IMR-90 (cell line): ENCODE data around the gene B4GALT1. TPM values are rescaled to one million over a fixed set of nuclear protein-coding genes. Genes with fewer than 3 reads are reported as not detected.
A peak's percentile ranks its signal among the peaks of the same experiment; 100 is the strongest.
"Not testable (repeated sequence)": the region's sequence is repeated elsewhere in the genome, so short reads cannot be mapped to it uniquely, and the experiment has no call there.

Source experiments
- ATAC-seq: fragments of 200-7000 bp; cut with Tn5 transposase; 2 replicates; pipeline ENCODE4 v1.9.1; 2020; ENCODE audit warnings: low read depth, mild to moderate bottlenecking, moderate library complexity
- BruUV-seq: library from RNA; stranded (reverse); fragments of 400-500 nt; replicated peaks from 2 replicates; lab custom pipeline; 2021; lab: Mats Ljungman, UMichigan
- CTCF ChIA-PET: fragments of 300-600 bp; formaldehyde crosslinking; extraction: SDS; loops from one replicate; lab custom pipeline; 2021; ENCODE audit warnings: antibody characterized with exemption; lab: Yijun Ruan, JAX
- POLR2A ChIA-PET: fragments of 300-600 bp; sonication (Branson Sonifier 250); formaldehyde crosslinking; loops from one replicate; lab custom pipeline; 2022; ENCODE audit warnings: antibody characterized with exemption; ENCODE audit not compliant: unreplicated experiment; lab: Charles Lee
- DNase-seq: peaks from one replicate; pipeline ENCODE4 v3.0.0; 2013
- H2AFZ ChIP-seq: replicated peaks from 2 replicates; pipeline ENCODE3; 2013; ENCODE audit warnings: low read length, mild to moderate bottlenecking; ENCODE audit not compliant: poor library complexity
- H2AK5ac ChIP-seq: 2 replicates; pipeline ENCODE4 v1.6.1; 2013; ENCODE audit warnings: low read depth, low read length, inconsistent platforms
- H2AK9ac ChIP-seq: replicated peaks from 2 replicates; pipeline ENCODE3; 2013; ENCODE audit warnings: mild to moderate bottlenecking, low read depth, low read length, moderate library complexity; ENCODE audit not compliant: poor library complexity
- H2BK120ac ChIP-seq: 2 replicates; pipeline ENCODE4 v1.6.1; 2013; ENCODE audit warnings: low read depth, low read length, inconsistent platforms
- H2BK15ac ChIP-seq: 3 replicates; pipeline ENCODE4 v1.6.1; 2013; ENCODE audit warnings: low read depth, low read length, inconsistent platforms
- H2BK20ac ChIP-seq: 2 replicates; pipeline ENCODE4 v1.6.1; 2013; ENCODE audit warnings: low read depth, mild to moderate bottlenecking, inconsistent platforms, low read length, moderate library complexity
- H2BK5ac ChIP-seq: 2 replicates; pipeline ENCODE4 v1.6.1; 2013; ENCODE audit warnings: mild to moderate bottlenecking, low read depth, low read length, inconsistent platforms; ENCODE audit not compliant: poor library complexity, severe bottlenecking
- H3K14ac ChIP-seq: replicated peaks from 2 replicates; pipeline ENCODE4 v1.6.1; 2013; ENCODE audit warnings: low read depth, low read length, inconsistent platforms
- H3K18ac ChIP-seq: 2 replicates; pipeline ENCODE4 v1.6.1; 2013; ENCODE audit warnings: low read depth, low read length, control low read depth
- H3K23ac ChIP-seq: 2 replicates; pipeline ENCODE4 v1.6.1; 2013; ENCODE audit warnings: low read depth, low read length, inconsistent platforms
- H3K27ac ChIP-seq: 2 replicates; pipeline ENCODE4 v1.5.1; 2013; ENCODE audit warnings: mild to moderate bottlenecking, control low read depth, low read length; ENCODE audit not compliant: insufficient read depth
- H3K27me3 ChIP-seq: 2 replicates; pipeline ENCODE4 v1.6.1; 2013; ENCODE audit warnings: low read length; ENCODE audit not compliant: control insufficient read depth, insufficient read depth
- H3K36me3 ChIP-seq: 2 replicates; pipeline ENCODE4 v1.6.1; 2013; ENCODE audit warnings: low read length, mixed read lengths; ENCODE audit not compliant: control insufficient read depth, insufficient read depth
- H3K4ac ChIP-seq: 2 replicates; pipeline ENCODE4 v1.6.1; 2013; ENCODE audit warnings: low read depth, low read length, inconsistent platforms
- H3K4me1 ChIP-seq: 2 replicates; pipeline ENCODE4 v1.6.1; 2013; ENCODE audit warnings: low read length, mixed read lengths; ENCODE audit not compliant: control insufficient read depth, insufficient read depth
- H3K4me2 ChIP-seq: 2 replicates; pipeline ENCODE4 v1.6.1; 2013; ENCODE audit warnings: low read depth, mild to moderate bottlenecking, control low read depth, low read length, moderate library complexity
- H3K4me3 ChIP-seq: 2 replicates; pipeline ENCODE4 v1.5.1; 2013; ENCODE audit warnings: low read depth, mild to moderate bottlenecking, control low read depth, low read length, moderate library complexity; ENCODE audit not compliant: insufficient read depth
- H3K56ac ChIP-seq: 2 replicates; pipeline ENCODE4 v1.6.1; 2013; ENCODE audit warnings: low read length, inconsistent platforms; ENCODE audit not compliant: insufficient read depth; ENCODE audit errors: extremely low read depth
- H3K79me1 ChIP-seq, 2 experiments: 2 replicates each; pipeline ENCODE4 v1.6.1; 2013; ENCODE audit warnings: low read length in 2 of 2, inconsistent platforms in 1 of 2, low read depth in 1 of 2
- H3K9ac ChIP-seq: 2 replicates; pipeline ENCODE4 v1.6.1; 2013; ENCODE audit warnings: low read depth, low read length, control low read depth
- H3K9me1 ChIP-seq: 2 replicates; pipeline ENCODE4 v1.6.1; 2013; ENCODE audit warnings: low read length, inconsistent platforms; ENCODE audit not compliant: insufficient read depth
- H3K9me3 ChIP-seq: 2 replicates; pipeline ENCODE4 v1.6.1; 2013; ENCODE audit warnings: low read length; ENCODE audit not compliant: control insufficient read depth, insufficient read depth
- H4K20me1 ChIP-seq: 2 replicates; pipeline ENCODE4 v1.6.1; 2013; ENCODE audit warnings: low read length, inconsistent platforms; ENCODE audit not compliant: insufficient read depth
- H4K5ac ChIP-seq: 2 replicates; pipeline ENCODE4 v1.6.1; 2013; ENCODE audit warnings: mild to moderate bottlenecking, low read depth, low read length, control low read depth
- H4K8ac ChIP-seq, 2 experiments: 2 replicates each; pipeline ENCODE4 v1.6.1; 2013; ENCODE audit warnings: low read depth in 2 of 2, low read length in 2 of 2, control low read depth in 1 of 2, inconsistent platforms in 1 of 2
- H4K91ac ChIP-seq: 2 replicates; pipeline ENCODE4 v1.6.1; 2013; ENCODE audit warnings: low read depth, low read length, inconsistent platforms; ENCODE audit not compliant: insufficient read depth
- BHLHE40 ChIP-seq: fragments of 150-350 bp; IDR thresholded peaks from 2 replicates; pipeline ENCODE4 v1.6.1; 2016; ENCODE audit warnings: mild to moderate bottlenecking, low read depth, low read length
- CEBPB ChIP-seq: IDR thresholded peaks from 2 replicates; pipeline ENCODE4 v1.6.1; 2012; ENCODE audit warnings: low read depth, low read length, improper control_type of control experiment
- ELK1 ChIP-seq: fragments of 150-350 bp; IDR thresholded peaks from 2 replicates; pipeline ENCODE4 v1.6.1; 2016; ENCODE audit warnings: low read depth, mild to moderate bottlenecking, low read length, moderate library complexity, borderline replicate concordance
- WGBS, 2 experiments: methylation state at CpG; one replicate each; pipeline versions ENCODE4 v1.1.5 to v1.1.7; 2013; ENCODE audit warnings: missing lambda C conversion rate in 2 of 2; ENCODE audit not compliant: insufficient read length in 1 of 2; ENCODE audit errors: extremely low coverage in 2 of 2; 5-methylcytosine and 5-hydroxymethylcytosine counted together
- dilution Hi-C: fragments of 300-500 bp; cut with HindIII; formaldehyde crosslinking; loops from one replicate; pipeline ENCODE4 v1.14.3; 2018; ENCODE audit warnings: low sequenced_read_pairs; ENCODE audit not compliant: unreplicated experiment
- in situ Hi-C: fragments of 300-500 bp; cut with MboI; formaldehyde crosslinking; loops from 3 replicates; pipeline ENCODE4 v1.14.3; 2019; ENCODE audit warnings: low sequenced_read_pairs, inconsistent platforms, mixed read lengths
- intact Hi-C: fragments of 100-400 bp; cut with micrococcal nuclease; formaldehyde crosslinking; loops from 2 replicates; pipeline ENCODE4 v1.10.0; 2022
- polyA plus RNA-seq, 3 experiments: library from polyadenylated mRNA; depleted of rRNA; stranded (reverse); fragments of >200 nt; gene quantifications; 2 replicates each; pipeline ENCODE4 v1.2.3, GENCODE V29; 2012; ENCODE audit warnings: low replicate concordance in 1 of 3
- total RNA-seq: library from RNA; depleted of rRNA; stranded (reverse); fragments of >200 nt; gene quantifications from 2 replicates; pipeline ENCODE4 v1.2.3, GENCODE V29; 2012

B4GALT1 gene
- total and polyA plus RNA-seq, 2 of the 4 experiments (the other 2 are of a cell fraction) = 8.8 to 37.8 TPM

- TF ChIP-seq ELK1 (peak; percentile 98), BHLHE40 (no peak), CEBPB (peak; percentile 99)
- peak overlapping the region; percentile 88 for H3K56ac ChIP-seq
- H3K9me3 ChIP-seq = no peaks in the 10 kb centered on the region
- no peaks in the 10 kb centered on the region for H3K27me3 ChIP-seq
- dilution Hi-C loops = no loop called here
- peaks cover 40% of the 10 kb centered on the region for H3K4me1 ChIP-seq
- peak overlapping the region; percentile 94 for H2BK5ac ChIP-seq
- H3K14ac ChIP-seq = peak overlapping the region; percentile 93
- peaks cover 25% of the 10 kb centered on the region for H3K9me1 ChIP-seq
- DNase-seq (peak; percentile 83), ATAC-seq (no peak)
- H2BK15ac ChIP-seq = peak overlapping the region; percentile 8; the same call in 2 of the 3 replicates
- peaks cover 5% of the 10 kb centered on the region; the same call in 1 of the 2 replicates for H4K20me1 ChIP-seq
- peak overlapping the region; percentile 2; the same call in 1 of the 2 replicates for H2BK20ac ChIP-seq
- CTCF ChIA-PET = no interaction called here
- peak overlapping the region; percentile 96 for H3K9ac ChIP-seq
- H2BK120ac ChIP-seq = peak overlapping the region; percentile 26
- no peak overlapping the region for H2AFZ ChIP-seq
- H3K4me3 ChIP-seq = peak overlapping the region; percentile 100
- H3K4me2 ChIP-seq = peak overlapping the region; percentile 95
- peak overlapping the region; percentile 44 for H4K5ac ChIP-seq
- peak overlapping the region; percentile 48 to 85 for H4K8ac ChIP-seq
- POLR2A ChIA-PET = no interaction called here
- H2AK9ac ChIP-seq = peak overlapping the region; percentile 99
- 74% methylated on average over 3 of the region's 10 CpGs; no CpG with 5 or more reads in 1 of the 2 experiments for WGBS, 2 experiments
- peak overlapping the region; percentile 87 for H4K91ac ChIP-seq
- in situ Hi-C loops = loop anchor here (5.0 kb wide), 1 partner anchor 83 kb away; no protein-coding TSS in a partner anchor
- intact Hi-C loops = loop anchor here (2.0 to 5.0 kb wide), 2 partner anchors 33 to 59 kb away; no protein-coding TSS in a partner anchor
- H3K36me3 ChIP-seq = no peaks in the 10 kb centered on the region
- peak overlapping the region; percentile 62 for H2AK5ac ChIP-seq
- H3K4ac ChIP-seq = peak overlapping the region; percentile 87
- no TSS peak for BruUV-seq
- H3K27ac ChIP-seq = peak overlapping the region; percentile 99
- H3K23ac ChIP-seq = peak overlapping the region; percentile 95
- H3K79me1 ChIP-seq = peaks cover 11 to 59% of the 10 kb centered on the region in 2 experiments
- H3K18ac ChIP-seq = peak overlapping the region; percentile 86
Measured at GRCh38 chr9:33165263-33166151, 1.6 kb downstream of the B4GALT1 start.

GRCh38 chr9:33164921-33165262 is 2.2 kb downstream of the B4GALT1 start:
- CTCF ChIA-PET, H3K56ac ChIP-seq, BruUV-seq, ATAC-seq, DNase-seq, H2AFZ ChIP-seq, H4K20me1 ChIP-seq, H3K36me3 ChIP-seq, H3K9me3 ChIP-seq, H3K18ac ChIP-seq, H3K27me3 ChIP-seq, dilution Hi-C loops, H2AK9ac ChIP-seq, POLR2A ChIA-PET: not testable (repeated sequence)
- H3K23ac ChIP-seq = peak overlapping the region; percentile 95; the same call in 1 of the 2 replicates
- 0 out of 3 replicates have a peak overlapping the region, but pooled peaks have one; percentile 5 for H2BK15ac ChIP-seq
- H4K5ac ChIP-seq = peak overlapping the region; percentile 44; the same call in 1 of the 2 replicates
- H3K4me2 ChIP-seq = peak overlapping the region; percentile 95
- peak overlapping the region; percentile 100 for H3K4me3 ChIP-seq
- H2BK5ac ChIP-seq = peak overlapping the region; percentile 37
- no CpG with 5 or more reads among the region's 7 CpGs for WGBS, 2 experiments
- peak overlapping the region; percentile 93 for H3K14ac ChIP-seq
- peak overlapping the region; percentile 42 for H4K91ac ChIP-seq
- H3K27ac ChIP-seq = peak overlapping the region; percentile 47; the same call in 1 of the 2 replicates
- H4K8ac ChIP-seq = peak overlapping the region; percentile 48 to 85; a peak in 2 of 4 replicates
- H2BK20ac ChIP-seq = 0 out of 2 replicates have a peak overlapping the region, but pooled peaks have one; percentile 2
- intact Hi-C loops = loop anchor here (5.0 kb wide), 1 partner anchor 33 kb away; no protein-coding TSS in a partner anchor
- peak overlapping the region; percentile 18; the same call in 1 of the 2 replicates for H2BK120ac ChIP-seq
- H3K4me1 ChIP-seq = peaks cover 43% of the 10 kb centered on the region
- in situ Hi-C loops = loop anchor here (5.0 kb wide), 1 partner anchor 83 kb away; no protein-coding TSS in a partner anchor
- H3K4ac ChIP-seq = peak overlapping the region; percentile 87; the same call in 1 of the 2 replicates
- H2AK5ac ChIP-seq = 0 out of 2 replicates have a peak overlapping the region, but pooled peaks have one; percentile 25
- peaks cover 25% of the 10 kb centered on the region for H3K9me1 ChIP-seq
- H3K9ac ChIP-seq = peak overlapping the region; percentile 96; the same call in 1 of the 2 replicates
- H3K79me1 ChIP-seq = peaks cover 11 to 65% of the 10 kb centered on the region in 2 experiments
